HG03439 (cell line): ENCODE measurements around the gene IKBKE.

ENCODE experiments used
- ATAC-seq: cut with Tn5 transposase; IDR thresholded peaks from one replicate; pipeline ENCODE4 v1.9.1; 2021; ENCODE audit warnings: mild to moderate bottlenecking, moderate library complexity; ENCODE audit not compliant: unreplicated experiment

Gene IKBKE

DNA sequence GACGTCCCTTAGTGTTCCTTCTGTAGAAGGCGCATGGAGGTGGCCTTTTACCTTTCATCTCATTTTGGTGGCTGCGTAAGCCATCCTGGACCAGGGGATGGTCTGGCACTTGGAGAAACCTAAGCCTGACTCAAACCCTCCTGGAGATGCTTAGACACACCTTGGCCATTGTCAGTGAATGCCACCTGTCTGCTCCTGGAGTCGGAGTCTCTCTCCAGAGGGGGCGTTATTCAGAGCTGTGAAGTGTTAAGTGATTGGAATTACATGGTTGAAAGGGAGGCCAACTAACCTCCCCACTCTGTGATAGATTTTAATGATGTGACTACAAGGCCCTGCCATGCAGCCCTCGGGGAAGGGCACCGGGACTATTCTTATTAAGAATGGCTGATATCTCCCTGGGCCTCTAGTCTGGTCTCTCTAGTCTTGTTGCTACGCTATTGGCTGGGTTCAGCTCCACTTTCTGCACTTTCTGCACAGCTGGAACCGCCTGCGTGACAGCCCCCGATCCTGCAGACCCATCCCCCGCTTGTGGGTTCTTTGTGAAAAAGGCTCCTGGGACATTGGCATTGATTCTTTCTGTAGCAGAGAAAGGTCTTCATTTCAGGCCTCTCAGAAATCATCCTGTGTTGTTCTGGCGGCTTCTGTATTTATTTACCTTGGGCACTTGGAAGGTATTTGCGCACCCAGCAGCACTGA lies 41.2 kb downstream of the IKBKE start:
- ATAC-seq = no peak

DNA sequence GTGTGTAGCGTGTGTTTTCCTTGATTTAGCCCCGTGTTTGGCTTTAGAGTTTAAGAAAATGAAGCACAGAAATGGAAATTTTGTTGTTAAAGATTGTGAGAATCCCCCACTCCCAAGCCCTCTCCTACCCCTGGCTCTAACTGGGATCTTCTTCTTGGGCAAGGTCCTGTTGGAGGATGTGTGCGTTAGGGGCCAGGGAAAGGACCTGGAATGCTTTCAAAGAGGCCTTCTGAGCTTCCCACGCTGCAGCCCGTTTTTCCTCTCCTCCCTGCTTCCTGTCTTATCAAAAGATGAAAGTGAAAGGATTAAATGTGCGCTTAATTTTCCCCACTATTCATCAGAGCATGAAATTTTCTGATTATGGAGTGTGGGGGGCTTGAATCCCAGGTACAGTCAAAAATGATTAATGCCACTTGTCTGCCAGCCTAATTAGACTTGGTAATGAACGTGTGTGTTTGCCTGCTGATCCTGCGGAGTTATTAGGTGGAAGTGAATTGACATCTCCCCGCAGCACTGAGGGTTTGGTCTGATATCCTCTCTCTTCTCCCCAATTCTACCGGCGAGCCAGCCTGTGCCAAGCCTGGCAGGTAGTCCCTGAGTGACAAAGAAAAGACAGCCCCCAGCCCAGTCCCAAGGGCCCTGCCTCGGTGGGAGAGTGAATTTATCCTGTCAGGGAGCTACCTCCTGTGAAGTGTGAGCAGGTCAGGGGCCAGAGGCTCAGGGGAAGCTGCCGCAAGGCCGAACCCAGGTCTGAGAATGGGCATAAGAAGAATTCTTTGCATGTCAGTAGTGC lies 42.0 kb downstream of the IKBKE start:
- no peak for ATAC-seq

DNA sequence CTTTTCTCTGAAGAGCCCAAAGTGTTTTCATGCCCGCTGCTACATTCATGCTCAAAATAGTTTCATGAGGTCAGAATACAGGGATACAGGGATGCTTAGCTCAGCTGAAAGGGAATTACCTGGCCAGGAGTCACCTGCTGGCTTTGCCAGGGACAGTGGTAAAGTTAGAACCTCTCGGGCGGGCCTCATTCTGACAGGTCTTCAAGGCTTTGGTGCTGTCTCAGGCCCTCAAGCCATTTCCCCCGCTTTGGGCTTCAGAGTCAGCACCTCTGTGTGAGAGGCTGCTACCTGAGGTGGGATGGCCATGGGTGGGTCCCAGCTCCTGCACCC lies 42.5 kb downstream of the IKBKE start:
- ATAC-seq = no peak

DNA sequence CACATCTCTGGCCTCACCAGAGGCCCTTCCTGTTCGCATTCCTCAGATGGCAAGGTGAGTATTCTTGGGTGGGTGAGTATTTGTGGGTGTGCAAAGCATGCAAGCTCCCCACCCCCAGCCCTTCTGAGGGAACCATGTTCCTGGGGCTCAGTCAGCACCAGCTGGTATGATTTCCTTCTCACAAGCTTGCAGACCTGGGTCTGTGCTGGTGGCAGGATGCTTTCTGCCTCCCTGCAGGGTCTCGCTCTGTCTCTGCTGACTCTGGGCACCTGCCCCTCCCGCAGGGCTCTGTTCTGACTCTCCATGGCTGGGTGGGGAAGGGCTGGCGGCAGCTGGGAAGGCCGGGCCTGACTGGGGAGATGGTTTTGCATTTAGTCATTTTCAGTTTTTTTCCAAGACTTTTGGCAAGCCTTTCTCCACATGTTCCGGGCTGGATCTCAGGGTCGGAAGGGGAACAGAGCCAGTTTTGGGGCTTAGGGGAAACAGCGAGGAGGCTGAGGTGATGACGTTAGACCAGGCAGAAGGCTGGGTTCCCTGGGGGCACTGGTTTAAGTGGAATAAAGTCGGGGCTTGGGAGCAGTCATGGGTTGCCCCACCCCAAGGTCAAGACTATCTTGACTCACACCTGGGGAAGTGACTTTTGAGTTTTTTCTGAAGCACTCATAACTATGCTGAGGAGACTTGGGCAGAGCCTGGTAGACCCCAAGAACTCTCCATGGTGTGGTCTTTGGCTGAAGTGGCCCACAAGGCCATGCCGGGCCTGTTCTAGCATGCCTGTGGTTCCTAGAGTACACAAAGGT lies 43.2 kb downstream of the IKBKE start:
- no peak for ATAC-seq

DNA sequence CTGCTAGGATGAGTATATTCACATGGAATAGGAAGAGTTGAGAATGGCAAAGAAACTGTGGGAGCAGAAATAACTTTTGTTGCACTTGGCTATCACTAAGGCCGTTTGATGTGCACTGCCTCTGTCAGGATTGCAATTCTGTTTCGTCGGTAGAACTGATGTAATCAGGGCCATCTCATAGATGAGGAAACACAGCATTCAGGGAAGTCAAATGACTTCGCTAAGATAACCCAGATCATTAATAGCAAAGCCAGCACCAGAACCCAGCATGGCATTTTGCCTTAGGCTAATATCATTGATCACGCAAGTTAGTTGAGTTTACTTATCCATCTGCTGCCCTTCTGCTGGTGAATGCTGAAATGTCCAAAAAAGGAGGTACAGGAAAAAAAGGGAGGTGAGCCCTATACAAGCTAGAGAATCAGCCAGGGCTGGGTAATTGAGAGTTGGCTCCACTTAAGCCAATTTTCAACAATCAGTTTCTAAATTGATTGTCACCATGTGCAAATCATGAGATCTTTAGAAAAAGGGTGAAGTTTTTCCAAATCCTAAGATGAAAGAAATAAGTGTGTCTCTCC lies 44.6 kb downstream of the IKBKE start:
- ATAC-seq = no peak

DNA sequence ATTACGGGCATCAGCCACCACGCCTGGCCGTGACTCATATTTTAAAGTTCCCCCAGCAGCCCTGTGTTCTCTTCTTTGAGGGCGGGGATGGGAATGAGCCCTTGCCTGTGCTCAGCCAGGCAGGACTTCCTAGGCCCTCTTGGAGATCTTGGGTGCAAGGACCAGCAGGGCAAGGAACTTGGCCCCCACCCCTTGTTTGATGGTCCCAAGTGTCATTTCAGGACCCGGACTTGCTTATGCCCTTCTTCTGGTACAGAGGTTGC lies 46.4 kb downstream of the IKBKE start:
- no peak for ATAC-seq

DNA sequence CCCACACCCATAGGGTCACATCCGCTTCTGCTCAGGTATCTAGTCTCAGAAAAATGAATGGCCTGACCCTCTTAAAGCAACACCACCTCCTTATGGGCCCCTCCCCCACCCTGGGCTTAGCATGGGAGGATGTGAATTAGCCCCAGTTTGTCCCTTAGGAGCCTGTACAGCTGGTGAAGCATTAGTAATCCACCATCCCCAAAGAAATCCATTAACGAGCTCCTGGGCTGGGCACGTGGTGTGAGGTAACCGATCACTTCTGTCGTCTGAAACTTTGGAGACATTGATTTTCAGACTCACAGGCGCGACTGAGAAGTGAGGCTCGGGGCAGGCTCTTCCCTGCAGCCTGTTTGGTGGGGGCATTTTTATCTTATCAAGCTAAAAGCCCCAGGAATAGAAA lies 47.5 kb downstream of the IKBKE start:
- ATAC-seq = no peak

DNA sequence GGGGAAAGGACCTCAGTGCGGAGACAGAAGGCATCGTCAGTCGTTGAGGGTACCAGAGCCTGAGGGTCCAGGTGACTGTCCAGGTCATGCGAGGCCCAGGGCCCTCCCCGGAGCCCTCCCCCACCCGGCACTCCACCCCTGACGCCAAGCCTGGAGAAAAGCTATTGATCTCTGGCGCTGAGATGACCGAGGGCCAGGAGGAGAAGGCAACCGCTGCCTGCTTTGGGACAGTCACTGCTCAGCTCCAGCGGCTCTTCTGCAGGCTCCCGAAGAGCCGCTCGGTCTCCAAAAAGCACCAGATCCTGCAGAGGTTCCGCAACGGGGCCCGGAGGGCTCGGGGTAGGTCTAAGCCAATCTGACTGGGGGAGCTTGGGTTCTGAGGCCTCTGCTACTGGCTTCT lies 47.9 kb downstream of the IKBKE start:
- no peak for ATAC-seq

DNA sequence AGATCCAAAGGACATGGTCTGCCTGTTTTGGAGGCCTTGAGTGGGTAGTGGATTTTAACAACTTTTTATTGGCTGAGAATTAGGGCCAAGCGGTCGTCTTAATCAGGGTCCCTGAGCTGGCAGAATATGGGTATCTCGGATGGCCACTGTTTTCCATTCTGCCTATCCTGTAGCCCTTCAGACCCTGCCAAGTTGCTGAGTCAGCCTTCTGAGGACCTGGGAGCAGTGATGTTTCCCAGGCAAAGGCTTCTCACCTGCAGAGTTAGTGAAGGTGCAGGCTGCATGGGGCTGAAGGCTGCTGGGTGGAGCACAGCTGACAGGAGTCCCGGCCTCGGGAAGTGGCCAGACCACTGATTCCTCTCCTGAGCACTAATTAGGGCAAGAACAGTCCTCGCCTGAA lies 48.5 kb downstream of the IKBKE start:
- no peak for ATAC-seq

DNA sequence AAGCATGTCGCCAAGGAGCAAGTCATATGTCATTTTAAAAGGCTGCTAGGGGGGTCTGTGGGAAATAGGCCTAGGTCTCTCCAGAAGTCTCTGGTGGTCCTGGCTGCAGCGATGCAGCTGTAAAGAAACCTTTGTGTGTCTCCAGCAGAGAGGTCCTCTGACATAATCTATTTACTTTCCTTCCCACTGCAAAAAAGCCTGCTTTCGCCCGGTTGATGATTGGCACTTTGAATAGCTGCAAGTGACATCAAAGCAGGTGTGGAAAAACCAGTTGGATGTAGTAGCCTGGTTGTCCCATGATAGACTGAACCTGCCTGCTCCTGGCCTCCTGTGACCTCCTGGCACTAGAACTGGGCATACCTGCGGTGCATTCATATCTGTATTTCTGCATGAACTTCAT lies 50.9 kb downstream of the IKBKE start:
- ATAC-seq = no peak

DNA sequence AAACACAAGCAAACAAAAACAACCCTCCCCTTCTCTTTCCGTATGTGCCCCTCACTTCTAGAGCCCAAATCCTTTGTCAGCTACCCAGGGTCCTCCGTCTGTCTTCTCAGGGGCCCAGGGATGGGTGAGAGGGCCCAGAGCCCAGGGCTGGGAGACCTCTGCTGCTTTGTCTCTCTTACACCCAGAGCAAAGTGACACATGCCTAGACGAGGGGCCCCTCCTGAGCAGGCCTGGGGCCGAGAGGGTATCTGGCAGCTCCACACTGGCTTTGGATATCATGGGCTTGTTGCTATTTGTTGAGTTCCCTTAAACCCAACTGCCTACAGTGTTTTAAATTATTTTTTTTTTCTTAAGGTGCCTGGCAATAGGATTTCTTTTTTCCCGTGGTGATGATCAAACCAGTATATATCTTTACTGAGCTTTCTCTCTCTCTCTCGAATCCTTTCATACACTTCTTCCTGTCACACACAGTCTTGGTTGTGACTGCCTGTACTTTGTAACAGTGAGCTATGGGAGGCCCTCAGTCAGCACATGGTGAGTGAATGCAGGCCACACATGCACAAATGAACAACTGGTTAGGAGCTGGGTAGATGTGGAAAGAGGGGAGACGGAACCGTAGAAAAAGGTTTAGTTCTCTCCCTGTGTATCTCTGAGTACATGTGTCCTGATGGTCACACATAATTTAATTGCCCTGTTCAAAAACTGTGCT lies 51.6 kb downstream of the IKBKE start:
- ATAC-seq = no peak

DNA sequence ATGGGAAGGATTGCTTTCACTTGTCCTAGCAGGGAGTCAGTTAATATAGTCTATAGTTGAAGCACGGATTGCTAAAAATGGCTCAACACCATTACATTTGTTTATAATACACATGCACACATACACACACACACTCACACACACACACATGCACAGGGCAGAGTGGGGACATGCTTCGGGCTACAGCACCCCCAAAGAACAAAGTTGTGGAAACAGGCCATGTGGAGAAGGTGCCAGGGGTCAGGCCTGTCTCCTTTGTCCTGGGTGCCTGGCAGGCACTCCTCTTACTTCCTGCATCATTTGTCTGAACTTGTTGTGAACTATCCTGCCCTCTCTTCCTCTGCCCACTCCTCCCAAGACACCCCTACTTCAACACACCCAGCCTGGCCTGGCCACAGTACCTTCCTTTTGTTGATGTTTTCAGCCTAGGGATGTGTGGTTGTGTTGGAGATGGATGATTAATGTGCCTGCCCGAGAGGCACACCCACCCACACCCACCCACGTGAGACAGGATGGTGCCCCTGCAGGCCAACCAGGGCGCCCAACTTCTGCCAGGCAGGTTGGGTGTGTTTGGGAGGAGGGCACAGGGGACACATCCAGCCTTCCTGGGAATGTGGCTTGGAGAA lies 54.6 kb downstream of the IKBKE start:
- no peak for ATAC-seq

DNA sequence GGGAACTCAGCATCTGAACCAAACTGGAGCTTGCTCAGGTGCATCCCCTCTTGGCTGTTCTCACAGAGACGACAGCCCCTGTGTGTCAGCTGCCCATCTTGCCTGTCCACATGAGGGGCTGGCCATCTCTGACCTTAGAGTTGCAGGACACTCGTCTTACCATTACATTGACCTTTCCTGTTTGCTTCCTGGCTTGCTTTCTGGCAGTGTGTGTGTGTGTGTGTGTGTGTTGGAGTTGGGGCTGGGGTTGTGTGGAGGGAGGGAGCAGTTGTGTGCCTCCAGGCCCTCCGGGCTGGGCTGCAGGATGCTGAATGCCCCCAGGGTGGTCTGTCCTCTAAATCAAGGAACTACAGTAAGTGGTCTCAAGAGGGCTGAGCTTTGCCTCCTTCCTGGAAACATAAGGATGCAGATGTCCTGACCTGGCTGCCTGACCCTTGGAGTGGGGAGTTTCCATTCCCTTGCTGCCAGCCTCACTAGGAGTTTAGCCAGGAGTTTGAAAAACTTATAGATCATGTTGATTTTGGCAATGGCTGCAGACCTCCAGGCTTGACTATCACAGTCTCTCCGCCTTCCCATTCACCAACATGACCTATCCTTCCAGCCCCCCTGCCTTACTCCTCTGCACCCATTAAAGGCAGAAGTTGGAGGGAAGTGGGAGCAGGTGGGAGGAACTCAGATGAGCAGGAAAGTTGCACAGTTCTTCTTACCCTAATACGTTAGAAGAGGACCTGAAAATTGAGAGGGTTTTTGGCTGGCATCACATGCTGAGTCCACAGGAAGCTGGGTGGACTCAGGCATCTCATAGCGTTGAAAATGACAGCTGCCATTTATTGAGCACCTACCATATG lies 56.0 kb downstream of the IKBKE start:
- no peak for ATAC-seq

DNA sequence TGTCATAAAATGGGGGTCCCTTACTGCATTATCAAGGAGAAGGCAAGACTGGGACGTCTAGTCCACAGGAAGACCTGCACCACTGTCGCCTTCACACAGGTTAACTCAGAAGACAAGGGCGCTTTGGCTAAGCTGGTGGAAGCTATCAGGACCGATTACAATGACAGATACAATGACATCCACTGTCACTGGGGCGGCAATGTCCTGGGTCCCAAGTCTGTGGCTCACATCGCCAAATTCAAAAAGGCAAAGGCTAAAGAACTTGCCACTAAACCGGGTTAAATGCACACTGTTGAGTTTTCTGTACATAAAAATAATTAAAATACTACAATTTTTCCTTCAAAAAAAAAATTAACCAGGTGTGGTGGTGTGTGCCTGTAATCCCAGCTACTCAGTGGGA lies 59.1 kb downstream of the IKBKE start:
- no peak for ATAC-seq

DNA sequence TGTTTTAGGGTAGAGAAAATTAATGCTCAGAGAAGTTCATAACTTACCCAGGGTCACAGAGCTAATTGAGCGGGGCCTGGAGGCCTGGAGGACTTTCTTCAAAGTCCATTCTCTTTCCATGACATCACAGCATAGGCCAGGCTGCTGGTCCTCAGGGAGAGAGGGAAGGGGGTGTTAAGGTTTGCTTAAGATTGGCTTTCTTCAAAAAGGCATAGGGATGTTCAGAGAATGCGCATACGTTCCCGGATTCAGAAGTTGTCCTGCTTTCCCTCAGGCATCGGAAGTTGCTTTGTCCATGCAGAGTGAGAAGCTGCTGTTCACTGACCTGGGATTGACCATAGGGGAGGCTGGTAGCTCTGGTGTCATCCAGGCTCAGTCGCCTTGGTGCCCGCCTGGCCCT lies 62.1 kb downstream of the IKBKE start:
- no peak for ATAC-seq

DNA sequence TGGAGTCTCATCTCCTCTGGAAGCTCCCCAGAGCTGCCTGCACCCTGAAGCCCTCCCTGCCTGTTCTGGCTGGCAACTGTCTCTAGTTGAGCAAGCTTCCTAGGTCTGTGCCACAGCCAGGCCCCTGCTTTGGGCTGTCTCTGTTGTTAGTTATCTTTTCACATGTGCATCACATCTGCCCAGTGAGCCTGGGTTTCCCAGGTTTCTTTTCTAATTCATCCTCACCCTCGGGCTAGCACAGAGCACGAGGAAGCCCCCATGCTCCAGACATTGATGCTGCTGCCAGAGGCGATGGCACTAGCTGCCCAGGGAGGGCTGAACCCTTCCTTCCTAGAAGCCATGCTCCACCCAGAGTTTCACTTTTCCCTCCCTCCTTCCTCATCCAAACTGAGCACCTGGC lies 64.3 kb downstream of the IKBKE start:
- ATAC-seq = no peak

DNA sequence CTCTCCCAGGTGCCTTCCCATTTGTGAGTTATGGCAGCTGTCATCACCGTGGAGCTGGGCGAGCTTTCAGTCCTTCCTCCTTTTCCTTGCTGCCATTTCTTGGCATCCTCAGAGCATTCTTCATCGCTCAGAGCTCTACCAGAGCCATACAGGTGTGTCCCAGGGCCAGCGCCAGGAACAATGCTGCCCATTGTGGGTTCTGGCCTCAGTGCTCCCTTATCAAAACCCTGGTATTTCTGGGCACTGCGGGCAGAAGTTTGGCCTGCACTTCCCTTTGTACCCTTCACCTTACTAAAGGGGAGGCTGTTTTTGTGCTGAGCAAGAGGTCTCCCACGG lies 65.5 kb downstream of the IKBKE start:
- no peak for ATAC-seq

DNA sequence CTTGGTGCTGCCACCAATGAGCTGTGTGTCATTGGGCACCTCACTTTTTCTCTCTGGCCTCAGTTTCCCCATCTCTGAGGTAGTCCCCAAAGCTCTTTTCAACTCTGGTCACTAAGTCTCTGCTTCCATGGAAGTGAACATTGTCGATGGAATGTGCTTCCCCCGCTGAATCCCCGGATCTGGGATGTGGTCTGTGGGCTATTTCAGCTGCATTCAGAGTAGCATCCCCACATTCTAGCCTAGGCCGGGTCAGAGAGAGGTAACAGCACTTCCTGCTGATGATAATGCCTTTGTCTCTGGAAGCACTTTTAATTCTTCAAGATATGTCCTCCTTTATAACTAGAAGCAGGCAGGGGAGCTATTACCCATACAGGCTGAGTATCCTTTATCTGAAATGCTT lies 66.9 kb downstream of the IKBKE start:
- no peak for ATAC-seq

DNA sequence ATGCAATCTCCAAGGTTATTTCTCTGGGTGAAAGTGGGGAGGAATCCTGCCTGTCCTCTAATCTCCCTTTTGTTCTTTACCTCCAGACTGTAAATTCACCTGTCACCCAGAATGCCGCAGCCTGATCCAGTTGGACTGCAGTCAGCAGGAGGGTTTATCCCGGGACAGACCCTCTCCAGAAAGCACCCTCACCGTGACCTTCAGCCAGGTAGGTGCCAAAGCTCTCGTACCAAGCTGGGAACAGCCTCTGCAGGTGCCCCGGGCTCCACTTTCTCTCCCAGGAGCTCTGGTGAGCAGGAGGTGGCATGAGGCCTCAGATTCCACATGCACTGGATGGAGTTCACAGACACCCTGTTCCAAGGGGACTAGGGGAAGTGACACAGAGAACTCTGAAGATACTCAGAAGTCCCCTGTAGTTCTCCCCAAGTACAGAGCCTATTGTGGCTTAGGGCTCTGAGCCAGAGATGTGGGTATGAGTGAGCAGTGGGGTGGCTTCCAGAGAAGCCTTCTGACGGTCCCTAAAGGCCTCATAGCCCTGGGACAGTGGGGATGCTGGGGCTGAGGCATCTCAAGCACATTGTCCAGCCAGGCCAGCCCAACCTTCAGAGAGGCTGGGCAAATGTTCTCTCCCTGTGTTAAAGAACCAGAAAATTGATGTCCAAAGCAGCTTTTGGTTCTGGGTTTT lies 68.0 kb downstream of the IKBKE start:
- ATAC-seq = no peak
